Measurements from ENCODE around the gene ISG20L2.

The ISG20L2 gene

GRCh38 chr1:156751757-156752481, 23.4 kb upstream of the ISG20L2 start:
- Histone ChIP-seq H3K27ac (ENCODE audit: low read depth, low read length) (peak overlapping the region; percentile 100), H3K9ac (ENCODE audit: low read depth, low read length) (peak overlapping the region; percentile 94), H3K27me3 (ENCODE audit: control insufficient read depth, insufficient read depth, low read length) (no peaks in the 10 kb centered on the region), H3K36me3 (ENCODE audit: control insufficient read depth, insufficient read depth, low read length) (peaks cover 4% of the 10 kb centered on the region; the same call in 1 of the 2 replicates), H3K4me3 (ENCODE audit: low read depth, low read length) (peak overlapping the region; percentile 96), H3K9me3 (ENCODE audit: control insufficient read depth, insufficient read depth, low read length) (no peaks in the 10 kb centered on the region), H3K4me1 (ENCODE audit: control insufficient read depth, insufficient read depth, low read length) (peaks cover 39% of the 10 kb centered on the region)

- Histone ChIP-seq H3K9ac (ENCODE audit: low read depth, low read length) (peak within 1 kb of the TSS; percentile 94), H3K27ac (ENCODE audit: low read depth, low read length) (peak within 1 kb of the TSS; percentile 100), H3K4me3 (ENCODE audit: low read depth, low read length) (peak within 1 kb of the TSS; percentile 96), H3K9me3 (ENCODE audit: control insufficient read depth, insufficient read depth, low read length) (no peaks in the 10 kb centered on the region), H3K27me3 (ENCODE audit: control insufficient read depth, insufficient read depth, low read length) (no peaks in the 10 kb centered on the region), H3K4me1 (ENCODE audit: control insufficient read depth, insufficient read depth, low read length) (peaks cover 42% of the 10 kb centered on the region), H3K36me3 (ENCODE audit: control insufficient read depth, insufficient read depth, low read length) (peaks cover 4% of the 10 kb centered on the region; the same call in 1 of the 2 replicates)
Observed at GRCh38 chr1:156751451-156751756, 22.8 kb upstream of the ISG20L2 start, which contains the start of gene HDGF. TSS of gene HDGF (minus strand) at chr1:156751675. CDS start at chr1:156751429, 246 bp downstream.

- H3K36me3 ChIP-seq (ENCODE audit: control insufficient read depth, insufficient read depth, low read length): peaks cover 4% of the 10 kb centered on the region; the same call in 1 of the 2 replicates
- H3K27ac ChIP-seq (ENCODE audit: low read depth, low read length): peak overlapping the region; percentile 100
- H3K4me1 ChIP-seq (ENCODE audit: control insufficient read depth, insufficient read depth, low read length): peaks cover 47% of the 10 kb centered on the region
- peak overlapping the region; percentile 88 for H3K9ac ChIP-seq (ENCODE audit: low read depth, low read length)
- H3K9me3 ChIP-seq (ENCODE audit: control insufficient read depth, insufficient read depth, low read length): no peaks in the 10 kb centered on the region
- no peaks in the 10 kb centered on the region for H3K27me3 ChIP-seq (ENCODE audit: control insufficient read depth, insufficient read depth, low read length)
- peak overlapping the region; percentile 96 for H3K4me3 ChIP-seq (ENCODE audit: low read depth, low read length)
Observed at GRCh38 chr1:156750711-156751450, 22.3 kb upstream of the ISG20L2 start.

GRCh38 chr1:156750191-156750672, 21.7 kb upstream of the ISG20L2 start:
- peak overlapping the region; percentile 96 for H3K4me3 ChIP-seq (ENCODE audit: low read depth, low read length)
- peak overlapping the region; percentile 88 for H3K9ac ChIP-seq (ENCODE audit: low read depth, low read length)
- H3K36me3 ChIP-seq (ENCODE audit: control insufficient read depth, insufficient read depth, low read length): peaks cover 10% of the 10 kb centered on the region; the same call in 1 of the 2 replicates
- H3K4me1 ChIP-seq (ENCODE audit: control insufficient read depth, insufficient read depth, low read length): peaks cover 52% of the 10 kb centered on the region
- no peaks in the 10 kb centered on the region for H3K27me3 ChIP-seq (ENCODE audit: control insufficient read depth, insufficient read depth, low read length)
- H3K9me3 ChIP-seq (ENCODE audit: control insufficient read depth, insufficient read depth, low read length): no peaks in the 10 kb centered on the region
- peak overlapping the region; percentile 100 for H3K27ac ChIP-seq (ENCODE audit: low read depth, low read length)

GRCh38 chr1:156749419-156750118, 21.0 kb upstream of the ISG20L2 start:
- H3K9ac ChIP-seq (ENCODE audit: low read depth, low read length): peak overlapping the region; percentile 88; the same call in 1 of the 2 replicates
- H3K27ac ChIP-seq (ENCODE audit: low read depth, low read length): peak overlapping the region; percentile 100
- H3K4me3 ChIP-seq (ENCODE audit: low read depth, low read length): peak overlapping the region; percentile 96
- no peaks in the 10 kb centered on the region for H3K27me3 ChIP-seq (ENCODE audit: control insufficient read depth, insufficient read depth, low read length)
- peaks cover 15% of the 10 kb centered on the region; the same call in 1 of the 2 replicates for H3K36me3 ChIP-seq (ENCODE audit: control insufficient read depth, insufficient read depth, low read length)
- no peaks in the 10 kb centered on the region for H3K9me3 ChIP-seq (ENCODE audit: control insufficient read depth, insufficient read depth, low read length)
- peaks cover 52% of the 10 kb centered on the region for H3K4me1 ChIP-seq (ENCODE audit: control insufficient read depth, insufficient read depth, low read length)

- Histone ChIP-seq H3K4me3 (ENCODE audit: low read depth, low read length) (peak overlapping the region; percentile 96), H3K27ac (ENCODE audit: low read depth, low read length) (peak overlapping the region; percentile 100), H3K36me3 (ENCODE audit: control insufficient read depth, insufficient read depth, low read length) (peaks cover 18% of the 10 kb centered on the region), H3K9me3 (ENCODE audit: control insufficient read depth, insufficient read depth, low read length) (no peaks in the 10 kb centered on the region), H3K4me1 (ENCODE audit: control insufficient read depth, insufficient read depth, low read length) (peaks cover 52% of the 10 kb centered on the region), H3K27me3 (ENCODE audit: control insufficient read depth, insufficient read depth, low read length) (no peaks in the 10 kb centered on the region), H3K9ac (ENCODE audit: low read depth, low read length) (no peak overlapping the region)
Observed at GRCh38 chr1:156748670-156749418, 20.3 kb upstream of the ISG20L2 start.

GRCh38 chr1:156747742-156748669, 19.4 kb upstream of the ISG20L2 start:
- peaks cover 49% of the 10 kb centered on the region for H3K4me1 ChIP-seq (ENCODE audit: control insufficient read depth, insufficient read depth, low read length)
- H3K27me3 ChIP-seq (ENCODE audit: control insufficient read depth, insufficient read depth, low read length): no peaks in the 10 kb centered on the region
- peaks cover 26% of the 10 kb centered on the region for H3K36me3 ChIP-seq (ENCODE audit: control insufficient read depth, insufficient read depth, low read length)
- H3K9me3 ChIP-seq (ENCODE audit: control insufficient read depth, insufficient read depth, low read length): no peaks in the 10 kb centered on the region
- peak overlapping the region; percentile 100 for H3K27ac ChIP-seq (ENCODE audit: low read depth, low read length)
- H3K4me3 ChIP-seq (ENCODE audit: low read depth, low read length): peak overlapping the region; percentile 96
- peak overlapping the region; percentile 1; the same call in 1 of the 2 replicates for H3K9ac ChIP-seq (ENCODE audit: low read depth, low read length)

GRCh38 chr1:156746728-156747631, 18.4 kb upstream of the ISG20L2 start:
- Histone ChIP-seq H3K9me3 (ENCODE audit: control insufficient read depth, insufficient read depth, low read length) (no peaks in the 10 kb centered on the region), H3K27ac (ENCODE audit: low read depth, low read length) (peak overlapping the region; percentile 100), H3K9ac (ENCODE audit: low read depth, low read length) (peak overlapping the region; percentile 98), H3K27me3 (ENCODE audit: control insufficient read depth, insufficient read depth, low read length) (no peaks in the 10 kb centered on the region), H3K4me1 (ENCODE audit: control insufficient read depth, insufficient read depth, low read length) (peaks cover 45% of the 10 kb centered on the region), H3K4me3 (ENCODE audit: low read depth, low read length) (peak overlapping the region; percentile 96), H3K36me3 (ENCODE audit: control insufficient read depth, insufficient read depth, low read length) (peaks cover 36% of the 10 kb centered on the region)

GRCh38 chr1:156746406-156746727, 17.8 kb upstream of the ISG20L2 start:
- H3K4me3 ChIP-seq (ENCODE audit: low read depth, low read length): peak overlapping the region; percentile 74
- peaks cover 36% of the 10 kb centered on the region for H3K36me3 ChIP-seq (ENCODE audit: control insufficient read depth, insufficient read depth, low read length)
- H3K27ac ChIP-seq (ENCODE audit: low read depth, low read length): peak overlapping the region; percentile 100
- peaks cover 52% of the 10 kb centered on the region for H3K4me1 ChIP-seq (ENCODE audit: control insufficient read depth, insufficient read depth, low read length)
- H3K9me3 ChIP-seq (ENCODE audit: control insufficient read depth, insufficient read depth, low read length): no peaks in the 10 kb centered on the region
- no peaks in the 10 kb centered on the region for H3K27me3 ChIP-seq (ENCODE audit: control insufficient read depth, insufficient read depth, low read length)
- peak overlapping the region; percentile 98 for H3K9ac ChIP-seq (ENCODE audit: low read depth, low read length)

All from HUES48 (cell line).